ENCODE results near the gene SHMT1.

DNA sequence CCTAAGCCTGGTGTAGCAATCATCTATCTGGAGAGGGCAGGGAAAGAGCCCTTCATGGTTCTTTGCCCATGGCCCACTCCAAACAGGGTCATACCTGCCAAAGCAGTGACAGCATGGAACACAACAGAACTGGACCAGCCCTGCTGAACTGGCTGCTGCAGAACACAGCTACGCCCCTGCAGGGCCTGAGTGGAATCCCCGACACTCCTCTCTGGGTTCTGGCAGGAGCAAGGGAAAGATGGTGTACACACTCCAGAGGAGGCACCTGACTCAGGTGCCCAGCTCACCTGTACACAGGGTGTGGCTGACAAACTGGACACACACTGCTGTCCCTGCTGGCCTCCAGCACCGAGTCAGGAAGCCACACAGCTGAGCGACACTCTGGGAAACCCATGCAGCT, 83.1 kb downstream of the SHMT1 start:
- TF ChIP-seq, protein P1, sequence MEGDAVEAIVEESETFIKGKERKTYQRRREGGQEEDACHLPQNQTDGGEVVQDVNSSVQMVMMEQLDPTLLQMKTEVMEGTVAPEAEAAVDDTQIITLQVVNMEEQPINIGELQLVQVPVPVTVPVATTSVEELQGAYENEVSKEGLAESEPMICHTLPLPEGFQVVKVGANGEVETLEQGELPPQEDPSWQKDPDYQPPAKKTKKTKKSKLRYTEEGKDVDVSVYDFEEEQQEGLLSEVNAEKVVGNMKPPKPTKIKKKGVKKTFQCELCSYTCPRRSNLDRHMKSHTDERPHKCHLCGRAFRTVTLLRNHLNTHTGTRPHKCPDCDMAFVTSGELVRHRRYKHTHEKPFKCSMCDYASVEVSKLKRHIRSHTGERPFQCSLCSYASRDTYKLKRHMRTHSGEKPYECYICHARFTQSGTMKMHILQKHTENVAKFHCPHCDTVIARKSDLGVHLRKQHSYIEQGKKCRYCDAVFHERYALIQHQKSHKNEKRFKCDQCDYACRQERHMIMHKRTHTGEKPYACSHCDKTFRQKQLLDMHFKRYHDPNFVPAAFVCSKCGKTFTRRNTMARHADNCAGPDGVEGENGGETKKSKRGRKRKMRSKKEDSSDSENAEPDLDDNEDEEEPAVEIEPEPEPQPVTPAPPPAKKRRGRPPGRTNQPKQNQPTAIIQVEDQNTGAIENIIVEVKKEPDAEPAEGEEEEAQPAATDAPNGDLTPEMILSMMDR (conservative IDR thresholded peaks at IDR 0.05 in 1 of 2, IDR thresholded peaks at IDR 0.05 in 1 of 2; ENCODE audit: low read depth in 1 of 2, low read length in 2 of 2) = no peak
- TF ChIP-seq EZH2 (IDR thresholded peaks at IDR 0.05; ENCODE audit: low read length, missing control alignments) = no peak
